NB4 (cell line): ENCODE data around the gene ANKRD18A.
"Not testable (repeated sequence)": the region's sequence is repeated elsewhere in the genome, so short reads cannot be mapped to it uniquely, and the experiment has no call there.

Experiments
- POLR2A ChIP-seq: IDR thresholded peaks from 2 replicates; pipeline ENCODE4 v1.6.1; 2011; ENCODE audit warnings: mild to moderate bottlenecking; ENCODE audit not compliant: insufficient read length; ENCODE audit errors: extremely low read depth
- TF ChIP-seq, protein P1 (sequence below): IDR thresholded peaks from one replicate; pipeline ENCODE4 v1.5.1; 2012; ENCODE audit warnings: low read depth, low read length

DNA sequence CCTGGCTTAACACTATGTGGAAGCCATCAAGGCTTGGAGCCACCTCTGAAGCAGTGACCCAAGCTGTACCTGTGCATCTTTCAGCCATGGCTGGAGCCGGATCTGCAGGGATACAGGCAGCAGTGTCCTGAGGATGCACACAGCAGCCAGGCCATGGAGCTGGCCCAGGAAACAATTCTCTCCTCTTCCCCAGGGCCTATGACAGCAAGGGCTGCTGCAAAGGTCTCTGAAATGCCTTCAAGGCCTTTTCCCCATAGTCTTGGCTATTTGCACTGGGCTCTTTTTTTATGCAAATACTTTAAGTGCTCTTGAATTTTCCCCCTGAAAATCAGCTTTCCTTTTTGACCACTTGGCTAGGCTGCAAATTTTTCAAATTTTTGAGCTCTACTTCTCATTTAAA is 56.5 kb downstream of the ANKRD18A start:
- TF ChIP-seq, protein P1, sequence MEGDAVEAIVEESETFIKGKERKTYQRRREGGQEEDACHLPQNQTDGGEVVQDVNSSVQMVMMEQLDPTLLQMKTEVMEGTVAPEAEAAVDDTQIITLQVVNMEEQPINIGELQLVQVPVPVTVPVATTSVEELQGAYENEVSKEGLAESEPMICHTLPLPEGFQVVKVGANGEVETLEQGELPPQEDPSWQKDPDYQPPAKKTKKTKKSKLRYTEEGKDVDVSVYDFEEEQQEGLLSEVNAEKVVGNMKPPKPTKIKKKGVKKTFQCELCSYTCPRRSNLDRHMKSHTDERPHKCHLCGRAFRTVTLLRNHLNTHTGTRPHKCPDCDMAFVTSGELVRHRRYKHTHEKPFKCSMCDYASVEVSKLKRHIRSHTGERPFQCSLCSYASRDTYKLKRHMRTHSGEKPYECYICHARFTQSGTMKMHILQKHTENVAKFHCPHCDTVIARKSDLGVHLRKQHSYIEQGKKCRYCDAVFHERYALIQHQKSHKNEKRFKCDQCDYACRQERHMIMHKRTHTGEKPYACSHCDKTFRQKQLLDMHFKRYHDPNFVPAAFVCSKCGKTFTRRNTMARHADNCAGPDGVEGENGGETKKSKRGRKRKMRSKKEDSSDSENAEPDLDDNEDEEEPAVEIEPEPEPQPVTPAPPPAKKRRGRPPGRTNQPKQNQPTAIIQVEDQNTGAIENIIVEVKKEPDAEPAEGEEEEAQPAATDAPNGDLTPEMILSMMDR = not testable (repeated sequence)
- TF ChIP-seq POLR2A = not testable (repeated sequence)
